ENCODE measurements around the gene NUP210. TPM values are rescaled to one million over a fixed set of nuclear protein-coding genes. Genes with fewer than 3 reads are reported as not detected.
A peak's percentile ranks its signal among the peaks of the same experiment; 100 is the strongest.

NUP210 gene
- total RNA-seq, 4 donors from 2014 or later, result 11.6 to 81.7 (median 29.8) TPM

DNA sequence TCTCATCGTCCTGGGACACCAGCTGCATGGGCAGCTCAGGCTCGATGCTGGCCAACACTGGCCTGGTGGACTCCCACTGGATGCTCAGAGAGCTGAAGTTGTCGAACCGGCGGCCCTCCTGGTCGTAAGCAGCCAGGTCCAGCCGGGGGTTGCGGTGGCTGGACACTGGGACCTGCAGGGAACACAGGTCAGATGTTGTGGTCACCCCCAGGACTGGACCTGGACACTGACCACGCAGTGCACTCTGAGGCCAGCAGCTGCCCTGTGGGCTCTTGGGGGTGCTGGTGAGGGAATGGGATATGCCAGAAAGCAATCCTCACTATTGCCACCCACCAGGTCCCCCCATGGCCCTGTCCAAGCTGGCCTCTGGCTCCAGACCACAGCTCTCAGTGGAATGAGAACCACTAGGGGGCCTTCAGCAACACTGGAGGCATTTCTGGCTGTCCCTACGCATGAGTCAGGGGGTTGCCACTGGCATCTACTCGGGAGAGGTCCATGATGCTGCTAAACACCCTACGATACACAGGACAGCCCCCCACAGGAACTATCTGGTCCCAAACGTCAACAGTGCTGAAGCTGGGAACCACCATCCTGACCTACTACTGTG is 66.1 kb downstream of the NUP210 start:
- no peaks in the 10 kb centered on the region for H3K4me1 ChIP-seq
- H3K36me3 ChIP-seq, result peaks cover 0 to 50% (median 0%) of the 10 kb centered on the region in 3 donors
- no peak for TF ChIP-seq CTCF (IDR thresholded peaks at IDR 0.05)
- no peak for TF ChIP-seq POLR2A (IDR thresholded peaks at IDR 0.05)
- H3K27me3 ChIP-seq, result no peaks in the 10 kb centered on the region
- H3K27ac ChIP-seq, result no peak overlapping the region
- no peak overlapping the region for H3K4me3 ChIP-seq
- DNase-seq, result no peak
- no peaks in the 10 kb centered on the region for H3K9me3 ChIP-seq

GRCh38 chr3:13353506-13353905 is 66.6 kb downstream of the NUP210 start:
- Histone ChIP-seq H3K36me3 (peaks cover 0 to 50% (median 0%) of the 10 kb centered on the region in 3 donors), H3K4me1 (no peaks in the 10 kb centered on the region), H3K27ac (no peak overlapping the region), H3K4me3 (no peak overlapping the region), H3K27me3 (no peaks in the 10 kb centered on the region), H3K9me3 (no peaks in the 10 kb centered on the region)
- DNase-seq, result no peak
- TF ChIP-seq CTCF (IDR thresholded peaks at IDR 0.05) (no peak), POLR2A (IDR thresholded peaks at IDR 0.05) (no peak)

DNA sequence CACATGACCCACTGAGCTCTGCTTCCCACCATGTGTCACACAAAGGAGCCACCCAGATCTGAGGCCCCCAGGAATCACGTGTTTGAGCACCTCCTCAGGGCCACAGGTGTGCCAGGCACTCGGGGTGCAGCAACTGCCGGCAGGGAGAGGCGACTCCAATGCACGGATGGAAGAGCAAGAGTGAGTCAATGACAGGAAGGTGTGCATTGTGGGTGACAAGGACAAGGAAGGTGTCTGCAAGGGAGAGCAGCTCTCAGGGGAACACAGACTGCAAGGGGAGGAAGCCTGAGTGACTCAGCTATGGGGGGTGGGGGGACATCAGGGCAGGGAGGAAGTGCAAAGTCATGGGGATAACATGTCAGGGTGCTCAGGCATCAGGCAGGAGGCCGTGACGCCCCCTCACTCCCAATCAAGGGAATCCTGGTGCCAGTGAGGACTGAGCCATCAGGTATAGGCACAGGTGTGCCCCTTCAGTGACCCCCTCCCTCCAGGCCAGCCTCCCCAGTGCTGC is 67.4 kb downstream of the NUP210 start:
- Histone ChIP-seq H3K27me3 (no peaks in the 10 kb centered on the region), H3K9me3 (no peaks in the 10 kb centered on the region), H3K36me3 (peaks cover 0 to 43% (median 0%) of the 10 kb centered on the region in 3 donors), H3K4me1 (no peaks in the 10 kb centered on the region), H3K4me3 (no peak overlapping the region), H3K27ac (no peak overlapping the region)
- TF ChIP-seq CTCF (IDR thresholded peaks at IDR 0.05) (no peak), POLR2A (IDR thresholded peaks at IDR 0.05) (no peak)
- DNase-seq, result no peak

- Histone ChIP-seq H3K36me3 (peaks cover 0 to 30% (median 0%) of the 10 kb centered on the region in 3 donors), H3K4me1 (no peaks in the 10 kb centered on the region), H3K27me3 (no peaks in the 10 kb centered on the region), H3K9me3 (no peaks in the 10 kb centered on the region), H3K27ac (peak overlapping the region in 1 of 4 donors; percentile 22), H3K4me3 (no peak overlapping the region)
- no peak for DNase-seq
- TF ChIP-seq POLR2A (IDR thresholded peaks at IDR 0.05) (no peak), CTCF (IDR thresholded peaks at IDR 0.05) (no peak)
Measured at GRCh38 chr3:13349823-13350222, 70.3 kb downstream of the NUP210 start.

DNA sequence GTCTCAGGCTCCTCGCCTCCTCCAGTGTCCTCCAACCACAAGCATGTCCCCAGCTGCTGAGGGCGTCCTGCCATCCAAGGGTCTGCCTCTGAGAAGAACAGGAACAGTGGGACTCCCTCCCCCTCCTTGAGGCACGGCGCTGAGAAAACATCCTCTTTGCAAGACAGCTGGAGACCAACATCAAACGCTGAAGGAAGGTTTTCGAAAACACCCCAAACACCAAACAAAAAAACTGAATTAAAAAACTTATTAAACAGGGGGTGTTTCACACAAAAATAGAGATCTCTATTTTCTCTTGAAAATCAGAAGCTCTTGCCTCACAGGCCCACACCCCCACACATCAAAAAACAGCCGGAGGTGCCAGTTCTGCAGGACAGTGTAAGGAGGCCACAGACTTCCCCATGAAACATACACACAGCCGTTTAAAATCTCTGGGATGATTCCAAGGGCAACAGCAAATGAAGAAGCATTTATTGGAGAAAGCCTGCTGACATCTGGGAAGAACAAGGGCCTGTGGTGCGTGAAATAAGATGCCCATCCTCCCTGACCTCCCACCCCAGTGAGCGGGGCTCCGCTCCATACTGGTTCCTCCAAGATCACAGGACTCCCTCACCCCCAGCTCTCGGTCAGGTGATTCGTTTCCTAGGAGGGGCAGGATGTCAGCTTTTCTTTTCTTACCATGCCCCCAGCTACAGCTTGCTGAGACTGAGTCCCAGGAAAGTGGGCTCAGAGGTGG is 71.3 kb downstream of the NUP210 start:
- H3K4me1 ChIP-seq, result no peaks in the 10 kb centered on the region
- TF ChIP-seq POLR2A (IDR thresholded peaks at IDR 0.05), result no peak
- TF ChIP-seq CTCF (IDR thresholded peaks at IDR 0.05), result no peak
- peaks cover 0 to 22% (median 0%) of the 10 kb centered on the region in 3 donors for H3K36me3 ChIP-seq
- H3K4me3 ChIP-seq, result no peak overlapping the region
- peak overlapping the region in 1 of 4 donors; percentile 42 for H3K27ac ChIP-seq
- H3K9me3 ChIP-seq, result no peaks in the 10 kb centered on the region
- peak in 1 of 3 donors; percentile 26 for DNase-seq
- no peaks in the 10 kb centered on the region for H3K27me3 ChIP-seq
